GDM1 (cell line): ENCODE results near the gene SLC35A3.
"Not testable (repeated sequence)": the region's sequence is repeated elsewhere in the genome, so short reads cannot be mapped to it uniquely, and the experiment has no call there.

Experiments used
- DNase-seq: peaks from one replicate; lab custom pipeline; 2025; lab: John Stamatoyannopoulos, UW

The SLC35A3 gene

GRCh38 chr1:99975529-99975928, 5.7 kb downstream of the SLC35A3 start:
- no peak for DNase-seq

GRCh38 chr1:99977326-99977725, 7.5 kb downstream of the SLC35A3 start:
- not testable (repeated sequence) for DNase-seq

- no peak for DNase-seq
Observed at GRCh38 chr1:99978218-99978617, 8.4 kb downstream of the SLC35A3 start.

GRCh38 chr1:99979091-99979490, 9.3 kb downstream of the SLC35A3 start:
- DNase-seq: no peak

GRCh38 chr1:99980928-99981327, 11.1 kb downstream of the SLC35A3 start:
- DNase-seq: no peak

DNA sequence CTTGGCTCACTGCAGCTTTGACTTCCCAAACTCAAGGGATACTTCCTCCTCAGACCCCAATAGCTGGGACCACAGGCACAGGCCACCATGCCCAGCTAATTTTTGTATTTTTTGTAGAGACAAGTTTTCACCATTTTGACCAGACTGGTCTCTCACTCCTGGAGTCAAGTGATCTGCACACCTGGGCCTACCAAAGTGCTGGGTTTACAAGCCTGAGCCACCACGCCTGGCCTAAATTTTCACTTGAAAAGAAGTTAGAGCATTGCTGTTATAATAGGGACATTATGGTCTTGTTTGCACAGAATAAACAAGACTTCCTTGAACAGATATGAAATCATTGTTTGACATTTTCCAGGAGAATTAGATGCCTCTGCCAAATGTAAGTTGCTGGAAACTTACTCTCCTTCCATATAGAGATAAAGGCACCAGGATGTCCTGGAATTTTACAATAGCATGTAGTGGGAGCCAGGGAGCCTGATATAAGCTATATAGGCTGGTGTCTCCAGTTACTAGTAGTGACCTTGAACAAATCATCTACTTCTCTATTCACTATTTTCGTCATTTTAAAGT, 16.9 kb downstream of the SLC35A3 start:
- no peak for DNase-seq

DNA sequence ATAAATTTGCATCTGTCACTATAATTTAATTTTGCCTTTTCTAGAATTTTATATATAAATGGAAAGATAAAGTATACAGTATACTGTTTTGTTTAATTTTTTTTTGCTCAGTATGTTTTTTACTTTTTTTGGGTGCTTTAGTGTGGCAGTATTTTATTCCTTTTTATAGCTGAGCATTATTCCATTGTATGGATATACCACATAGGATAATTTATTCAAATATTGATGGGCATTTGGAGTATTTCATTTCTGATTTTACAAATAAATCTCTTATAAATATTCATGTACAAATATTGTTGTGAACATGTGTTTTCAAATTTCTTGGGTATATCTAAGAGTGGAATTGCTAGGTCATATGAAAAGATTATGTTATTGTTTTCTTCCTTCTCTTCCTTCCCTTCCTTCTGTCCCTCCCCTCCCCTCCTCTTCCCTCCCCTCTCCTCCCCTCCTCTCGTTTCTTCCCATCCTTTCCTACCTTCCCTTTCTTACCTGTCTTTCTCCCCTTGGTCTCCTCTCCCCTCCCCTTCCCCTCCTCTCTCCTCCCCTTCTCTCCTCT, 18.5 kb downstream of the SLC35A3 start:
- no peak for DNase-seq

- no peak for DNase-seq
Observed at GRCh38 chr1:99992044-99992722, 22.4 kb downstream of the SLC35A3 start.

GRCh38 chr1:99992760-99993467, 23.1 kb downstream of the SLC35A3 start:
- DNase-seq: no peak

- DNase-seq: no peak
Observed at GRCh38 chr1:99993468-99993845, 23.7 kb downstream of the SLC35A3 start.

DNA sequence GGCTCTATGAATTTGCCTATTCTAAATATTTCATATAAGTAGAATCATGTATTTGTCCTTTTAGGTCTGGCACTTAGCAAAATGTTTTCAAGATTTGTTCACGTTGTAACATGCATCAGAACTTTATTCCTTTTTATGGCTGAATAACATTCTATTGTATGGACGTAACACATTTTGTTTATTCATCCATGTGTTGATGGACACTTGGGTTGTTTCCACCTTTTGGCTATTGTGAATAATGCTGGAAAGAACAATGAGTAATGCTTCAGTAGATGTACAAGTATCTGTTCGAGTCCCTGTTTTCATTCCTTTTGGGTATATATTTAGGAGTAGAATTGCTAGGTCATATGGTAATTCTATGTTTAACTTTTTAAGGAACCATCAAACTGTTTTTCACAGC, 24.7 kb downstream of the SLC35A3 start:
- no peak for DNase-seq

DNA sequence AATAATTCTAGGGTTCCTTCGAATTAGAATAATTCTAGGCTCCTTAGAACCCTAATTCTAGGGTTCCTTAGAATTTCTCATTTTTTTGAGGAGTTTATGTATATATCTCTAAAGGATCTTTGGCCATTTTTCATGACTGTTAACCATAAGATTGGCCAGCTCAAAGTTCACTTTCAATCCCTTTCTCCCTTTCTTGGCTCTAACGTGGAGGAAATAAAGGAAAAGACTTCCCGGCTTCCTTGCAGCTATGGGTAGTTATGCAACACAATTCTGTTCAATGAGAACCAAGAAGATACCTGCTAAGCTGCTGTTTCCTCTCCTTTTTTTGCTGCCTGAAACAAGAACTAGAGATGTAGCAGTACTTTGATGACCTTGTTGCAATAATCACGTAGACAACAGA, 27.2 kb downstream of the SLC35A3 start:
- no peak for DNase-seq

- no peak for DNase-seq
Observed at GRCh38 chr1:100001462-100001861, 31.7 kb downstream of the SLC35A3 start.

- DNase-seq: no peak
Observed at GRCh38 chr1:100005424-100005823, 35.6 kb downstream of the SLC35A3 start.

DNA sequence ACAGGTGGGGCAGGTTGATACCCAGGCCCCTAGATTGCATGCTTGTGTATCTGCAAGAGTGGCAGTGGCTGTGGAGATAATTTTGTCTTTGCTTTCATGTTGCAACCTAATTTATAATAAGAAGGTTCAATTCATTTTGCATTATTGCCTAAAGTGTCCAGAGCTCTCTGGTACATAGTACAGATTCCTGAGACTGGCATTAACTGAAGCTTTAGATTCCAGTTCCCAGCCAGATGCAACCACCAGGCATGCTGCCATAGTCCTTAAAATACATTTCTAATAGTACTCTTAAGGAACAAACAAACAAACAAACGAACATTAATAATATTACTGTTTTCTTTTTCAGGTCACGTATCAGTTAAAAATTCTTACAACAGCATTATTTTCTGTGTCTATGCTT, 36.9 kb downstream of the SLC35A3 start:
- no peak for DNase-seq

DNA sequence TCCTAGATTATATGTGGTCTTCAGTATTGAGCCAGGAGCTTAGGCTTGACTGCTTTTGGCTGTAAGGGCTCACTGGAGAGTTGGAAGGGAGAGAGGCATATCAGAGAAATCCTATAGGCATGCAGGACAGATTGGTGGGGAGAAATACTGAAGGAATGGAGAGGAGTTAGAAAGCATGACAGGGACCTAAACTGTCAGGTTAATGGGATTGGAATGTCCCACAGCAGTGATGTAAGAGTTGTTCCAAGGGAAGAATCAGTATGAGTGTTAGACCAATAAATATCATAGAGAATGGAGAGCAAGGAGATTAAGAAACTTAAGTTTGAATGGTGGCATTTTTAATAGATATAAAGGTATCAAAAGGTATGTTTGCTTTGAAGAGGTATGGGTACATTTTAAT, 39.7 kb downstream of the SLC35A3 start:
- DNase-seq: no peak

- no peak for DNase-seq
Observed at GRCh38 chr1:100010804-100011203, 41.0 kb downstream of the SLC35A3 start.

DNA sequence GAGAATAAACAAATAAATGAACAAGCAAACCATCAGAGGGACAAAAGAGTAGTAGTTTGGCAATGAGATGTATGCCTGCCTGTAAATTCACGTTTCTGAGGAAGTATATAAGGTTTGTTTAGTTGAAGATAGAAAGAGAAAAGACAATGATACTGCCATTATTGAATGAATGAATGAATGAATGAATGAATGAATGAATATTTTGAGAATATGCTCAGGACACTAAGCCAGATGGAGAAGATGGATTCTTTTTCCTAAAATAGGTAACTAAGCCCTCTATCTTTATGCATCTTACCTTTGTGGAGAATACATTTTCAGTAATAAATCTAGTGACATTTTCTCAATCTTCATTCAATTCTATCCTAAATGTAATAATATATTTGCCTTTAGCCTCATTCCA, 49.4 kb downstream of the SLC35A3 start:
- no peak for DNase-seq

GRCh38 chr1:100023482-100023881, 53.7 kb downstream of the SLC35A3 start:
- DNase-seq: no peak

DNA sequence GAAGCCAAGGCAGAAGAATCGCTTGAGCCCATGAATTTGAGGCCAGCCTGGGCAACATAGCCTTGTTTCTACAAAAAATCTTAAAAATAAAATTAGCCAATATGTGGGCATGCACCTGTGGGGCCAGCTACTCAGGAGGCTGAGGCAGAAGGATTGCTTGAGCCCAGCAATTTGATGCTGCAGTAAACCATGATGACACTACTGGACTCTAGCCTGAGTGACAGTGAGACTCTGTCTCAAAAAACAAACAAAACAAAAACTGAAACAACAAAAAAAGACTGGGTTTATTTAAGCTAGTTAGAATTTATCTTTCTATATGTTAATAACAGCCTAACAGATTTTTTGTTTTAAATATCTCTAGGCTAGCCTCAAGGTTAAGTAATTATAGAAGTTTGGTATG, 57.4 kb downstream of the SLC35A3 start:
- DNase-seq: no peak

DNA sequence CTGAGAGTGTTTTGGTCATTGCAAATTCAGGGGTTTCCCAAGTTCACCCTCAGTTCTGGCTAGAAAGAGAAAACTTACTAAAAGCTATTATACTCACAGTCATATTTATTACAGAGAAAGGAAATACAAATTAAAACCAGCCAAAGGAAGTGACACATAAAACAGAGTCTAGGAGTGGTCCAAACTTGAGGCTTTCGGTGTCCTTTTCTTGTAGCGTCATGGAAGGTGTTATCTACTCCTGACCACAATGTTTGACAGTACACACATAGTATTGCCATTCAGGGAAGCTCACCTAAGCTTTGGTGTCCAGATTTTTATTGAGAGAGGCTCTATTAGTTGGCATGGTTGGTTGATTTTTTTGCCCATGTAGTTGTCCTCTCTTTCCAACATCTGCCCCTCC, 59.0 kb downstream of the SLC35A3 start:
- DNase-seq: no peak

GRCh38 chr1:100034470-100034869, 64.7 kb downstream of the SLC35A3 start:
- DNase-seq: peak; percentile 5

- DNase-seq: no peak
Observed at GRCh38 chr1:100035214-100035613, 65.4 kb downstream of the SLC35A3 start.
